HG03442 (cell line): ENCODE results near the gene POFUT2.
"Not testable (repeated sequence)": the region's sequence is repeated elsewhere in the genome, so short reads cannot be mapped to it uniquely, and the experiment has no call there.

ENCODE experiments used
- ATAC-seq: cut with Tn5 transposase; IDR thresholded peaks from one replicate; pipeline ENCODE4 v1.9.1; 2021; ENCODE audit warnings: mild to moderate bottlenecking, moderate library complexity; ENCODE audit not compliant: unreplicated experiment

POFUT2 gene

DNA sequence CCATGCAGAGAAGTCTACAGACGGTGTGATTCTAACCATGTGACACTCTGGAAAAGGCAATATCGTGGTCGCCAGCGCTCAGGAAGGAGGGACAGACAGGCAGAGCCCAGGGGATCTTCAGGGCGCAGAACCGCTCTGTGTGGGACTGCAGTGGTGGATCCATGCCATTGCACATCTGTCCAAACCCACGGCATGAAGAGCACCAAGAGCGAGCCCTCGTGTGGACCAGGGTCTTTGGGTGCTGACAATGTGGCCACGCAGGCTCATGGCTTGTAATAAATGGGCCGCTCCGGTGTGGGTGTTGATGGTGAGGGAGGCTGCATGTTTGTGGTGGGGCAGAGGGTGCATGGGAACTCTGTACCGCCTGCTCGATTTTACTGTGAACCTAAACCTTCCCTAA is 25.3 kb upstream of the POFUT2 start:
- no peak for ATAC-seq

DNA sequence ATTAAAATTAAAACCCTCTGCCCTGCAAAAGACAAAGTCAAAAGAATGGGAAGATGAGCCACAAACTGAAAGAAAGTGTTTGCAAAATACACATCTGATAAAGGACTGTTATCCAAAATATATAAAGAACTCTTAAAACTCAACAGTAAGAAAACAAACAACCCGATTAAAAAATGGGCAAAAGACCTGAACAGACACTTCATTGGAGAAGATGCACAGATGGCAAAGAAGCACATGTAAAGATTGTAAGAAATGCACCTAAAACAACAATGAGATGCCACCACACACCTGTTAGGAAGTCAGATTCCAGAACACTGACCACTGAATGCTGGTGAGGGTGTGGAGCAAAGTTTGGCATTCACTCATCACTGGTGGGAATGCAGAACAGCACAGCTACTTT is 24.6 kb upstream of the POFUT2 start:
- ATAC-seq = no peak

- no peak for ATAC-seq
Observed at GRCh38 chr21:45310459-45310858, 22.8 kb upstream of the POFUT2 start.

DNA sequence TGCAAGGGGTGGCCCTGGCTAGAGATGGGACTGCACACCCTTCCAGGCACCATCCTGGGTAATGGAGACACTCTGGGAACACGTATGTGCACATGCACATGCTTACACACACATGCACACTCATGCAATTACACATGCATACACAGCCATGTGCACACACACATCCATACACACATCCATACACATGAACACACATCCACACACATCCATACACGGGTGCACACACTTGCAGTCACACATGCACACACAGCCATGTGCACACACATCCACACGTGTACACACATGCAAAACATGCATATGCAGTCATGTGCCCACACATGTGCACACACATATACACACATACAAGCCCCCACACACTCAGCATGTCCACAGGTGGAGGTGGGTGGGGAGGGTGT is 22.3 kb upstream of the POFUT2 start:
- ATAC-seq = no peak

GRCh38 chr21:45309069-45309986 is 21.6 kb upstream of the POFUT2 start:
- no peak for ATAC-seq

GRCh38 chr21:45308194-45309068 is 20.7 kb upstream of the POFUT2 start:
- ATAC-seq = no peak

DNA sequence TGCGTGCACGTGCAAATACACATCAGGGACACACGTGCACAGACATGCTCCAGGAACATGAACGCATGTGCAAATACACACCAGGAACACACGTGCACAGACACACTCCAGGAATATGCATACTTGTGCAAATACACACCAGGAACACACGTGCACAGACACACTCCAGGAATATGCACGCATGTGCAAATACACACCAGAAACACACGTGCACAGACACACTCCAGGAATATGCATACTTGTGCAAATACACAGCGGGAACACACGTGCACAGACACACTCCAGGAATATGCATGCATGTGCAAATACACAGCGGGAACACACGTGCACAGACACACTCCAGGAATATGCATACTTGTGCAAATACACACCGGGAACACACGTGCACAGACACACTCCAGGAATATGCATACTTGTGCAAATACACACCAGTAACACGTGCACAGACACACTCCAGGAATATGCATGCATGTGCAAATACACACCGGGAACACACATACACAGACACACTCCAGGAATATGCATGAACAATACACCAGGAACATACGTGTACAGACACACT is 20.0 kb upstream of the POFUT2 start:
- not testable (repeated sequence) for ATAC-seq

DNA sequence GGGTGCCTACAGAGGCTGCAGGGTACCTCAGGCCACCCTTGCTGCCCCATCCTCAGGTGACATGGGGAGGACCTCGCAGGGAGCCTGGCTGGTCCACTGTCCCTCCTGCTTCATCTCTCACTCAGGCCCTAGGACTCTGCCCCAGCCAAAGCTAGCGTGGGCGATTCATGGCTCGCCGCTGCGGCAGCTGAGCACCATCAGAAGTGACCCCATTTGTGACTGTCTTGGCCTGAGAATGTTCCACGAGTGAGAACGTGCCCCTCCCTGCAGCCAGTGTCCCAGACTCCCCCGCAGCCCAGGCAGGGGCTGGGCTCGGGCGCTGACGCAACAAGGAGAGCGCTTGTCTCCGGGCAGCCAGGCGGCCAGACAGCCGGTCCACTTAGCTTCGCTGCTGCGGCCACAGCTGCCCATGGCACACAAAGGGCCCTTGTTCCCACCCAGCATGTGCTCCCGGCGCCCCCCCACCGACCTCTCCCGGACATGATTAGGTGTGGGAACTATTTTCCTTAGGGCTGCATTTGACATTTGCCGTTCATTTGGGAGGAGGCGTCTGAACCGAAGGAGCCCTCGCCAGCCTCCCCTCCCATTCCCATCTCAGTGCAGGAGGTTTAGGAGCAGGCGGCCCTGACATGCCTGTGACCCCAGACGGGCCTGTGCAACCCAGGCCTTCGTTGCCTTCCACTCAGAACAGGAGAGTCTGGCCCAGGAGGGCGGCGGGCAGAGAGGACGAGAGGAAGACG is 19.3 kb upstream of the POFUT2 start:
- ATAC-seq = no peak

DNA sequence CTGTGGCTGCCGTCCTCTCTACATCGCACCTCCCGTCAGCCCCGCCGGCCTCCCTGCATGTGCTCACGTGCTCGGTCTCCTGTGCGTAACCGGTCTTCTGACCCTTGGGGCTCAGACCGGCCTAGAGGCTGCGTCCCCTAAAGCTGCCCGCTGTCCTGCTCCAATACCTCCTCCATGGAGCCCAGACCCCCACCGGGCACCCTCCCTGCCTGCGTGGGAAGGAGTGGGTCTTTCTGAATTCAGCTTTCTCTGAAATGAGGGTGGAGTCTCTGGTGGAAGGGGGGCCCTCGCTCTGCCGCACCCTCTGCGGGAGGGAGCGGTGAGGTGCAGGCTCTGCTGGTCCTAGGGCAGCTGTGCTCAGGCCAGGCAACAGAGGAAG is 18.7 kb upstream of the POFUT2 start:
- no peak for ATAC-seq

DNA sequence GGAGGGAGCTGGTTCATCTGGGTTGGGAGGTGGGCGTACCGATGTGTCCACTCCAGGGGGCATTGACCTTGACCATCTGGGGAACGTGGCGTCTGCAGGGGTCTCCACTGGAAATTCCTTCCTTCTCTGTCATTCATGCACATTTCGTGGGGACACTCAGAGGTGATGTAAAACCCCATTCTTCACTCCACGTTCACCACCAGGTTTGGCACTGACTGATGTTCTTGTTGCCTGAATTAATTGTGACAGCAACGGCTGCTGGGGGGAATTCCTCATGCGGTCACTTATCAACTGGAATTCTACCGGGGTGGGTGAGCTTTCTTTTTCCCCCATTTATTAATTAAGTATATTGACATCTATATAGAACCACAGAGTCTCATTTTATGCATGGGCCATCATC is 18.1 kb upstream of the POFUT2 start:
- no peak for ATAC-seq

DNA sequence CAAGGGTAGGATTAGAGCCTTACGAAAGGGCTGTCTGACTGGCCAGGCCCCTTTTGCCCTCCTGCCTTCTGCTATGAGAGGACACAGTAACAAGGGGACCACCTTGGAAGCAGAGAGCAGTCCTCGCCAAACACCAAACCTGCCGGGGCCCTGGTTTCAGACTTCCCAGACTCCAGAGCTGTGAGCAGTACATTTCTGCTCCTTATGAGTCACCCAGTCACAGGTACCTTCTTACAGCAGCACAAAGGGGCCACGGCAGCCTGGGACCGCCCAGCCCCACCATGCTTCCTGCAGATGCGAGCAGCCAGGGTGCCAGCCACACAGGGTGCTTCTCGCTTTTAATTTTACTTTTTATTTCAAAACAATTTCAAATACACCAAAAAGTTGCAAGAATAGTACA is 17.2 kb upstream of the POFUT2 start:
- ATAC-seq = no peak

DNA sequence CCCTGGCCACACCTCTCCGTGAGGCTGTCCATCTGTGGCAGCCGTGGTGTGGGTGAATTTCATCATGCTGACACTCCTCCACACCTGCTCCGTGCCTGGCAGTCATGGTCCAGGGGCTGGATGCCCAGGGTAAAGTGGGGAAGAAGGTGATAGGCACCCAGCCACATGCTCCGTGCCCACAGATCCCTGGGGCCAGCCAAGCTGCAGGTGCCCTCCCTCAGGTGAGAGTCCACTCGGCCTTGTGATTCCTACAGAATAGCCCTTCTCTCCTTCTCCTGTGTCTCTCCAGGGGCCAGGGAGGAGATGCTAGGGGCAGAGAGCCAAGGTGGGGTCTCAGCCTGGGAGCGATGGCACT is 16.8 kb upstream of the POFUT2 start:
- no peak for ATAC-seq

DNA sequence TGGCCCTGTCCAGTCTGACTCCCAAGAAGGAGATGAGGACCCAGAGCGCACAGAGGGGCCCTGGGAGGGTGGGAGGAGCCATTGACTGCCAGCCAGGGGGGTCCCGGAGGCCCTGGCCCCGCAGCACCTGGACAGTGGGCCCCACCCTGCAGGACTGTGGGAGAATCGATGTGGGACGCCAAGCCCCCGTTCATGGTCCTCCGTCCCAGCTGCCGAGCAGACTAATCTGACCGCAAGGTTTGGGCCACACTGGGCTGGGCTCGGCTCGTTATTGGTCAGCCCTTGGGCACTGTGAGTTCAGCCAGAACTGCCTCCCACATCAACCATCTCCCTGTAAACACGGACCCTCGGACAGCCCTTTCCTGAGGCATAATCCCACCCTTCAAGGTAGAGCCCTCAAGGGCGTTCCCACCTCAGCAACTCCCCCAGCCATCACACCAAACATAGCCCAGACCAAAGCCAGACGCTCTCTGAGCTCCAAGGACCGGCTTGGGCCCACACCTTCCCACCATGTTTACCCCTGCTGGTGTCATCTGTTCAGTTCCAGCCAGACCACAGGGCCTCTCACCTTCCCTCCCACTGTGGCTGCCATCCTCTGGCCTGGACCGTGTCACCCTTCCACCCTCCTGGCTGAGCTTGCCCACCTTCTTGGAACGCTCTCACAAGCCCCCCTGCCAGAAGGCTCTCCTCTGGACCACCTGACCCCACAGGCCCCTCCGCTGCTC is 16.2 kb upstream of the POFUT2 start:
- ATAC-seq = no peak

DNA sequence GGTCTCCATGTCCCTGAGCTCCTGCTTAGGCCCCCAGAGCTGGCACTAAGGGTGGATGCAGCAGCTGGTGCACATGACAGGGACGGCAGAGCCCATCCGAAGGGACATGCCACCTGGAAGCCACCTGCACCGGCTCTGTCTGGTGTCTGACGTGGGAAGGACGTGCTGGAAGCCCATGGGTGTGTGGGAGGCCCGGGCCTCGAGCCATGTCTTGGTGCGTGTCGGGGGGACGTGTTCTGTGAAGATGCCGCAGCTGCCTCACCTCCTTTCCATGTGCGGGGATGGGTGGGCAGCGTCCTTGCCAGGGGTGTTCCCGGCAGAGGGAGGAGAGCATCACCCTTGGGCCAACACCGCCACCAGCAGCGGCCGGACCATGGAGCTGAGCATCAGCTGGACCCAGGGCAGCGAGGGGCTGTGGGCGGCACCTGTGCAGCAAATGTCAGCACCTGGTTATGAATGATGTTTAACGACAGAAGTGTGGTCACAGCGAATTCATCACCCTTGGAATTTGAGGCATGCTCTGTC is 15.5 kb upstream of the POFUT2 start:
- no peak for ATAC-seq

DNA sequence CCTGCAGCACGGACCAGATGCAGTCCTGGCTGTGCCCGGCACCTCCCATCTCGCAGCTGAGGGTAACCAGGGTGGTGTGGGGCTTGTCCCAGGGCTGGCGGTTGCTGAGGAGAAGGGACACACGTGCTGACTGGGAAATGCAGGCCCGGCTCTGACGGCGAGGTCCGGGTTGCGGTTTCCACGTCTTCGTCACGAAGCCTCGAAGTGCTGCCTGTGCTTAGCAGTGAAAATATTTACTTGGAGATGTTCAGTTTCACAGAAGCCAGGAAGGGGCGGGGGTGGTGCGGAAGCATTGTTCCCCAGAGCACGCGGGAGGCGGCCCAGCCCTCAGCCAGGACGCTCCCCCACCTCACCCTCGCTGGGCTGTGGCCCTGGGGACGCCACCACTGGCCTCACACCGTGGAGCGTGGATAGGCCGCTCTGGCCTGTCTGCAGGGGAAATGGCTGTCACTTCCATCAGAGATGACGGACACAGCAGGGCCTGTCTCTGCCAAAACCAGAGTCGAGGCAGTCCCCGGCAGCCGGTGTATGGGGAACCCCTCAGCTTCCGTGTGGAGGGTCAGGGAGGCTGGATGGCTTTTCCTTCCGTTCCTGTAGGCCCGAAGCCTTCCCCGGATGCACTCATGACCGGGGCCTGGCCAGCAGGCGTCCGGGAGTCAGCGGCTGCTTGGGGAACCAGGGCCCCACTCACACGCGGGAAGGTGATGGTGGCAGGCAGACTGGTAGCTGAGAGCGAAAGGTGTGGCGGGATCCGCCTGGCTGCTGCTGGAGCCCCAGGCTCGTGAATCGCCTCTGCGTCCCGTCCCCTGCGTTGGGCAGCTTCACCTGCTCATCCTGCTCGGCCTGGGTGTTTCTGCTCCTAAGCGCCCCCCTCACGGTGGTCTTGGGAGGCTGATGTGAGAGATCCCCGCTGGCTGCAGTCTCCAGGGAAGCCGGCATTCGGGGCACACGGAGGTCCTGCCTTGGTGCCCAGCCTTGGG is 14.7 kb upstream of the POFUT2 start:
- no peak for ATAC-seq

DNA sequence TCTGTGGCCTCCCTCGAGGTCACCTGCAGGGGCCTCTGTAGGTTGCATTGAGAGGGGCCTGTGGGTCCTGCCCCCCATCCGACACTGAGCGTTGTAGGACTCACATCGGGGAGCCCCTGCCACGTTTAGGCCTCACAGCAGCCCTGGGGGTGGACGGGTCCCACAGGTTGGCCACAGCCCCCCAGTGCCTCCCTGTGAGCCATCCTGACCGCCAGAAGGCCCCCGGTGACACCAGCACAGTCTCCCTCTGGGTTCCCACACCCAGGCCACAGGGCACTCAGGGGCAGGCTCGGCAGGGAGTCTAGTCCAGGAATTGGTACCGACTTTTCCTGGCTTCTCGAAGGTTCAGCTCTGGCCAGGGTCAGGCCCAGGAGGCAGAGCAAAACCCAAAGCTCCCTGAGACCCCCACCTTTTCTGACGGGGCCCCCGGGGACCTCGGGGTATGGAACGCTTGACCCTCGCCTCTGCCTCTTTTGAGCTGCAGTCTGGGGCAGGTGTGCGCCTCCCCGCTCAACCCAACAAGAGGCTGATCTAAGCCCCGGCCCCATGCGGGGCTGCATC is 13.9 kb upstream of the POFUT2 start:
- ATAC-seq = no peak

GRCh38 chr21:45300786-45301520 is 13.3 kb upstream of the POFUT2 start:
- ATAC-seq = no peak
